Cardiac septum (tissue), 1 donor: ENCODE measurements around the gene CAVIN4. TPM values are rescaled to one million over a fixed set of nuclear protein-coding genes. Genes with fewer than 3 reads are reported as not detected.

Experiments used
- DNase-seq: peaks from one replicate; pipeline ENCODE4 v3.0.0-alpha.2; 2020; ENCODE audit warnings: low spot score
- intact Hi-C: fragments of 100-400 bp; cut with DNase I; formaldehyde crosslinking; loops from one replicate; pipeline ENCODE4 v1.14.0; 2022
- total RNA-seq: library from RNA; stranded (reverse); fragmentation: NEBNext Ultra II Directional; extraction: Animal tissue kit (Norgen Biotek cat#: 25700); gene quantifications from one replicate; pipeline ENCODE4 v1.2.1, GENCODE V29; 2021
- donor health status: DM: no; HTN: no; CAD: no.

Gene CAVIN4
- total RNA-seq, 1 donor from 2014 or later = 102 TPM

DNA sequence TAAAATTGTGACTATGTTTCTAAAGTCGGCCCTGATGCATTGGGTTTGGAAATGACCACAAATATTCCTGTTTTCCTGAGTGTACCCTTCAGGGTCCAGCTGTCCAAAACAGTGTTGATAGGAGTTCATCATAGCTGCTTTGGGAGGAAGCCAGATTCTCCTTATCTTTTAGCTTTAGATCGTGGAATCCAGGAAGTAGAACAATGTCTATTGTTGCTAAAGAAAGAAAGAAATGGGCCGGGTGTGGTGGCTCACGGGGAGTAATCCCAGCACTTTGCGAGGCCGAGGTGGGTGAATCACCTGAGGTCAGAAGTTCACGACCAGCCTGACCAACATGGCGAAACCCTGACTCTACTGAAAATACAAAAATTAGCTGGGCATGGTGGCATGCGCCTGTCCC, 9.5 kb downstream of the CAVIN4 start:
- intact Hi-C loops = no loop called here

DNA sequence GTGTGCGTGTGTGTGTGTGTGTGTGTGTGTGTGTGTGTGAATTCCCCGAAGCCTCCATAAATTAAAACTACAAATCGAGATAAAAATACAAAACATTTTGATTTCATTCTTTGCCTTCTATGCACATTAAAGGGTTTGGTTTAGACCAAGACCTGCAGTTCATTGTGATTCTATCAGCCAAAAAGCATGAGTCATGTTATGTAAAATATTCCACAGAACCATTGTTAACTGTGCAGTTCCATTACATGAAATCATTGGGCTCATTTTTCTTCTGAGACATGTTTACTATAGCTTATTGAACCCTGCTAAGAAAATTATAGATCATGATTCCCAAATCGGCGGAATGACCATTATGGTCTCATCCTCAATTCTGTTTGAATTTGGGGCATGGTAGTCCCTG, 11.7 kb downstream of the CAVIN4 start:
- DNase-seq = no peak
- intact Hi-C loops = no loop called here

More for the DNA sequence above, 9.5 kb downstream of the CAVIN4 start:
- no peak for DNase-seq

DNA sequence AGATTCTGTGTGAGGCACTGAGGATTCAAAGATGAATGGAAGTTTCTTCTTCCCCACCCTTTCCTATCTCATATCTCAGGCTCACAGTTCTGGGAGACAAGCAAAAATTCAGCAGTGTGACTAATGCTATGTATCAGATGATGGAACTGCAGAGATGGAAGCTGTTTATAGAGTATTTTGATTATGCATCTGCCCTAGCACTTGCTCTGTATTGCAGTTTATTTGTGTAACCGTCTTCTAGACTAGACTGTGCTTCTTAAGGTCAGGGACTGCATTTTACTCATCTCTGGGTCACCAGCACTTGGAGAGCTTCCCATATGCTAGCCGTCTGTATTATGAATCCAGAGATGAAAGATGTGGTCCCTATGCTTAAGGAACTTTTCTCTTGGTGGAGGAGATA, 12.6 kb downstream of the CAVIN4 start:
- intact Hi-C loops = loop anchor here (10.0 kb wide), 2 partner anchors 266 to 1426 kb away; no protein-coding TSS in a partner anchor
- no peak for DNase-seq

DNA sequence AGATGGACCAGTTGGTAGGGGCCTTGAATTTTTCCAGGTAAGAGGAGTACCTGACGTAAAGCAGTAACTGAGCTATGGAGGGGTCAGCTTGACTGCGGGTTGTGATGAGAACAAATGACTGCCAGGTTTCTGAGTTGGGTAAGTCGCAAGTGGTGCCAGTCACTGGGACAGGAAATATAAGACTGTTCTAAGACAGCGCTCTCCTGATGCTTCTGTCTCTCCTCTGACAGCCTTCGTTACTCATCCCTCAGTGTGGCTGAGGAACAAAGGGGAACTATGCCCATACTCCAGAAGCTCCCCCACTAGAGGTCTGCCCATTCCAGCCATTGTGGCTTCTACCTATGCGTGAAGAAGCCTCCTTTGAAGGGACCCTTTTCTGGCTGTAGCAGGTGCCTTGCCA, 13.3 kb downstream of the CAVIN4 start:
- DNase-seq = no peak
- intact Hi-C loops = loop anchor here (10.0 kb wide), 2 partner anchors 266 to 1426 kb away; no protein-coding TSS in a partner anchor

DNA sequence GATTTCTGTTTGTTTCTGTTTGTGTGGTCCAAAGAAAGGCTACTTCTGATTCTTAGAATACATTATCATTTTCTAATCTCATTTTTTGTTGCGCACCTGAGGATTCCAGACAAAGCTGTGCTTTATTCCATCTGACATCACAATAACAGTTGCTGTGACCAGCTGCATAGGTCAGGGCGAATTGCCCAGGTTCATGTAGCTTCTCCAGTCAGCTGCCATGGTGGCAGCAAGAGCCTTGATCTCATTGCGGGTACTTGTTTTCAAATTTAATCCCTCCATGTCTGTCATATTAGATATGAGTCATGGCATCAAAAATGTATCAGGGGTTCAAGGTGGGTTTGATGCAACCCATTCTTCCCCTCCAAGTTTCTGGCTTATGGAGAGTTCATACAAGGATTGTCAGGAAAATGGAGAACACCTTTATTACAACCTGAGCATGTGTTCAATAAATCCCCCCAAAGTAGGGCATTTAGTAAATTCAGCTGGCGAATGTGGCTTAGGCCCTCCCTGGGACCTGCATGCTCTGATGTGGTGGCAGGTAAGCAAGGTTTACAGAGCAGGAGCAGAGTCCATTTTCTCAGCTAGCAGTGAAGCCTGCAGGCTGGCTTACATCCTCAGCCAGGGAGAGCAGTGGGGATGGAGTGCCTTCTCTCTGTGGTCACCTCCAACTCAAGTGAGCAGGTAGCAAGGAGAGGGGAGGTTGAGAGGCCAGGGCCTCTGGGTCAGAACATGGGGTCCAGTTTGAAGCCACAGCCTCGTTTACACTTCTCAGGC, 13.9 kb downstream of the CAVIN4 start:
- intact Hi-C loops = loop anchor here (2.0 to 10.0 kb wide), 3 partner anchors 87 to 1427 kb away; no protein-coding TSS in a partner anchor
- no peak for DNase-seq

DNA sequence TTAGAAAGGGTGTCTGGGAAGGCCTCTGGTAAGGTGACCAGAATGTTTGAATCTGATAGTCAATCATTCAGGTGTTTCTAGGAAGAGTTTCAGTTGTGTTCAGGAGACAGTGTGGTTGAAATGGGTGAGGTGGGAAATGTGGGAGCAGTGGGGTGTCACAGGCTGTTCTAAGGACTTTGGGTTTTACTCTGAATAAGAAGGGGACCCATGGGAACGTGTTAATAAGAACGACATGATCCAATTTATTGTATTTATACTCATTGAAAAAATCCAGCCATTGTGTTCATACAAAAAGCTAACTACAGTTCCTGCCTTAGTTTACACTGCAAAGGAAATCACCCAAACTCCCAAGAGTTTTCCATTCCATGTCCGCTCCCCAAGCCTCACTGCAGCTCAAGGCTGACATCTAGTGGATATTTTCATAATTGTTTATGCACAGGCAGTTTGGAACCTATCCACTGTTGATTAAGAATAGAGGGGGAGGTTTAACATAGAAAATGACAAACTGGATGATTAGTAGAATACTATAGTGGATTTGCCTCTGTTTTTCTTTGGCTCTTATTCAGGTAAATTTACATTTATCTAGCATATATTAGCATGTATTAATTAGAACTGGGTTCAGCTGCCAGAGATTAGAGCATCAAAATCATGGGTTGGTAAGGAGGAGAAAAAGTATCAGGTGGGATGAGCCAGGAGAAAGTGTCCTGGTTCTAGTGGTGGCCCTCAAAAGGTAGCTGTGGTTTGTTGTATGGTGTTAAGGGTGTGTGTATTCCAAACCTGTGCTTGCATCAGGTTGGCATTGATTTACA, 17.7 kb downstream of the CAVIN4 start:
- intact Hi-C loops = loop anchor here (5.0 to 10.0 kb wide), 5 partner anchors 148 to 1431 kb away; partner anchors contain the start of genes MSANTD3 and TEX10
- no peak for DNase-seq

DNA sequence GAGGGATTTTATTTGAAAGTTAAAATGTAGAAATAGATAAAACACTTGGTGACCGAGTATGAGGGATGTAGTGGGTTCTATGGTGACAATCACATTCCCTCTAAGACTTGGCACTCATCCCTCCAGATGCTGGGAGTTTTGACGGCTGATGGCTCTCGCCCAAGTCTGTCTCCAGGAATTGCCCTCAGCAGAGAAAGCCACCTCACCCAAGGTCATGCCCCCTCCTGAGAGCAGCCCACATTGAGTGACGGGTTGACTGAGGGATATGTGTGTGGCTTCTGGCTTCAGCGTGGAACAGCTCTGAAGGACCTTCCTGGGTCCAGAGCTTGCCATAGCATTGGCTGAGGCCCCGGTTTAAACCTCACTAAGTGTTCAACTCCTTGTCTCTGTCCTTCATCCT, 19.4 kb downstream of the CAVIN4 start:
- no peak for DNase-seq
- intact Hi-C loops = loop anchor here (5.0 to 10.0 kb wide), 5 partner anchors 150 to 1432 kb away; partner anchors contain the start of genes MSANTD3 and TEX10

DNA sequence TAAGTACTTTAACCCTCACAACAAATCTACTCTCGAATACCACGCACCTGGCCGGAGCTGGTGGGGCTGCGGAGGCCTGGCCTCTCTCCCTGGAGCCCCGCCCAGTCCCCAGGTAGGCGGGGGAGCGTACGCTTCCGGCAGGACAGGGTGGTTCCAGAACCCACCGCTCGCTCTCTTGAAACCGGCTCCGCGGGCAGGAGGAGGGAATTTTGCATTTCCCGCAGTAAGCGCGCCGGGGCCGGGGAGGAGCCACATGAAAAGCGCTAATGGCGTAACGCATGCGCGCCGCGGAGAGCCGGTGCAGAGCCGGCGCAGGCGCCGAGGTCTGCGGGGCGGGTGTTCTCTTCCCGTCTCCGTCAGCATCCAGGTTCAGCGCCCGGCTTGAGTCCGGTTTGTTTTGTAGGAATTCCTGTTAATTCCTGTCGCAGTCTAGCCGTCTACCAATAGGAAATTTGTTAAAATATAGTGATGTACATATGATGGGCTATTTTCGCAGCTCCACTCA, 20.8 kb downstream of the CAVIN4 start:
- intact Hi-C loops = loop anchor here (5.0 to 10.0 kb wide), 5 partner anchors 151 to 1434 kb away; partner anchors contain the start of genes MSANTD3 and TEX10
- DNase-seq = peak; percentile 87

DNA sequence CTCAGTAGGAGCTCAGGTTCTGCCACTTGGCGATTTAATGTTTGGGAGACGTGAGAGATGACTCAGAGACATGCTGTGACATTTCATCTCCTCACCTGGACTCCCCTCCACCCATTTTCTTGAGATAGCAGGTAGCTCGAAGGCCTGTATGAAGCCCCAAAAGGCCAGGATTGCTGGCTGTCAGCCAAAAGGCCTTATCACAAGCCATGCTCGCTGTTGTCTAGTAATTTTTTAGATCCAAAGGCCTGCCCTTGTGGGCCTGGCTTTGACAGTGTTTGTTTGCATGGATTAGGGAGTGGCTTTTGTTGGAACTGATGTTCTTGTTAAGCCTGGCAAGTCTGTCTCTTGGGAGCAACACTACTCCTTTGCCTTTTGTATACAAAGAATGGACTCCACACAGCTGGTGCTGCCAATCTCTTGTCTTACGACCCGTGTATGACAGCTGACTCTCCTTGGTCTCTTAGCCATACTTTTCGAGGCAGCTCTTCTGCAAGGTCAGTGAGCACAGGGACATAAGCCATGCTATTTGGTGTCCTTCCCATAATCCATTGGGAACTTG, 22.7 kb downstream of the CAVIN4 start:
- intact Hi-C loops = loop anchor here (2.0 kb wide), 1 partner anchor 712 kb away; no protein-coding TSS in a partner anchor
- no peak for DNase-seq

DNA sequence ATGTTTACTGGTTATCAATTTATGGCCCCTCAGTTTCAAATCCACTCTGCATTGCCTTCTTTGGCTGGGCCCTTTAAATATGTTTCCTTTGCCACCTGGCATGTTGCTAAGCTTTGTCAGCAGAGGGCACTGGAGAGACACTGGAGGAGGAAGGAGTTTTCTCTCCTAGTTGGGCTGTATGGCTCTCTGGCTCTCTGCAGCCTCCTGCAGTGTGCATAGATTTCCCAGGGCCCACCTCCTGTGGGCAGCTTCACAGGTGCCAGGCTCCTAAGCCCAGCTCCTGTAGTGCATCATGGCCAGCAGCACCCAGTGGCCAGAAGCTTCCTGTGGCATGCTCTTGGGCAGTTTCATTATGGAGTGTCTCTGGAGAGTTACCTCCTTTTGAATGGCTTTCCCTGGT, 23.3 kb downstream of the CAVIN4 start:
- no peak for DNase-seq
- intact Hi-C loops = loop anchor here (2.0 kb wide), 1 partner anchor 712 kb away; no protein-coding TSS in a partner anchor

DNA sequence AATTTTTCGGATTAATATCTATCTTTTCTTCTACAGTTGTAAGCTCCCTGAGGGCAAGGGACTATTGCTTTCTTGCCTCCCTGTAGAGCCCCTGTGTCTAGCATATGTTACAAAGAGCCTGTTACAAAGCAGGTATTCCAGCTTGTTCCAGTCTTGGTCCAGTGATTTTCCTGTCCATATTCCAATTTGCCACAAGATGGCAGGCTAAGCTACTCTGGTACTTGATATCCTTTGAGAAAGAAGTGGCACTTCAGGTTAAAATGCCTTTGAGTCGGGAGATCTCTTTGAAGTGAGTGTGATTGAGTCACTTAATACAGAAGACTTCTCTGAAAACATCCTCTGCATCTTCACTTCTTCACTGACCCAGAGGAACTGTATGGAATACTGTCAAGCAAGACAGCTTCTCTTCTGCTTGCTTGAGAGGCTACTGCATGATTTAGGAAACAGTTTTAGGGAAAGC, 24.5 kb downstream of the CAVIN4 start:
- intact Hi-C loops = no loop called here
- no peak for DNase-seq

DNA sequence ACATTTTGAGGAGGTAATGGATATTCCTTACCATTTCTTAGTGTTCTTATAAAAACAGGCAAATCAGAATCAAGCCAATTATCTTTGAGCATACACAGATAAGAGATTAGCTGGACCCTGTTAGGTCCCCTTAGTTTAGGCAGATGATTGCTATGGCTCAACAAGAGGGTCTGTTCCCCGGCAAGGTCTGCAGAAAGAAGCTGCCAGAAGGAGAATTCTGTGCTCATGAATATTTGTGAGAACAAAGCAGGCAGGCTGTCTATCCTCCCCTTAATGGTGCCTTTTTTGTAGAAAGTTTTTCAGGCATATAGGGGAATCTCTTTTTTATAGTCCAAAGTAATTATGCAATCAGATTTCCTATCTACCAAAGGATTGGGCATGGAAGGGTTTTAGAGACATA, 27.5 kb downstream of the CAVIN4 start:
- no peak for DNase-seq
- intact Hi-C loops = no loop called here

DNA sequence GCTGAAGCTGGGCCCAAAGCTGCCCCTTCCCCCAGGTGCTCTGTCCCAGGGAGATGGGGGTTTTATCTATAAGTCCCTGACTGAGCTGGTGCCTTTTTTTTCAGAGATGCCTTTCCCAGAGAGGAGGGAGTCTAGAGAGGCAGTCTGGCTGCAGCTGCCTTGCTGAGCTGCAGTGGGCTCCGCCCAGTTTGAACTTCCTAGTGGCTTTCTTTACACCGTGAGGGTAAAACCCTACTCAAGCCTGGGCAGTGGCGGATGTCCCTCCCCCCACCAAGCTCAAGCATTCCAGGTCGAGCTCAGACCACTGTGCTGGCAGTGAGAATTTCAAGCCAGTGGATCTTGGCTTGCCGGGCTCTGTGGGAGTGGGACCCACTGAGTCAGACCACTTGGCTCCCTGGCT, 41.3 kb downstream of the CAVIN4 start:
- no peak for DNase-seq
- intact Hi-C loops = no loop called here

DNA sequence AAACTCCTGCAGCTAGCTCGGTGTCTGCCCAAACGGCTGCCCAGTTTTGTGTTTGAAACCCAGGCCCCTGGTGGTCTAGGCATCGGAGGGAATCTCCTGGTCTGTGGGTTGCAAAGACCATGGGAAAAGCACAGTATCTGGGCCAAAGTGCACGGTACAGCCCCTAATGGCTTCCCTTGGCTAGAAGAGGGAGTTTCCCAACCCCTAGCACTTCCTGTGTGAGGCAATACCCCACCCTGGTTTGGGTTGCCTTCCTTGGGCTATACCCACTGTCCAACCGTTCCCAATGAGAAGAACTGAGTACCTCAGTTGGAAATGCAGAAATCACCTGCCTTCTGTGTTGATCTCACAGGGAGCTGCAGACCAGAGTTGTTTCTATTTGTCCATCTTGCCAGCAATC, 41.8 kb downstream of the CAVIN4 start:
- intact Hi-C loops = no loop called here
- no peak for DNase-seq

DNA sequence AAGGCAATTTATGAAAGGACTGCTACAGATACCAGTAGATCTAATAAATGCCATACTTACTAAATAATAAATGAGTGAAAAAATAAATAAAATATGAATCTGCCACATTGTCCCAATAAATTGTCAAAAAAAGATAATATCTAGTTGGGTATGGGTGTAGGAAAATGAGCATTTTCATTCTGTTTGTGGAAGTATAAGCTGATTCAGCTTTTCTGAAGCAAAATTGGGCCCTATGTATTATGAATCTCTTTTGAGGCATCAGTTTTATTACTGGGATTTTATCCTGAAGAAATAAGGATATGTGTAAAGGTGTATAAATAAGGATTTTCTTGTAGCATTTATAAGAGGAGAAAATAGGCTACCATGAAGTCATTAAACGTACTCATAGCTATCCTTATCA, 46.1 kb downstream of the CAVIN4 start:
- intact Hi-C loops = no loop called here
- no peak for DNase-seq

DNA sequence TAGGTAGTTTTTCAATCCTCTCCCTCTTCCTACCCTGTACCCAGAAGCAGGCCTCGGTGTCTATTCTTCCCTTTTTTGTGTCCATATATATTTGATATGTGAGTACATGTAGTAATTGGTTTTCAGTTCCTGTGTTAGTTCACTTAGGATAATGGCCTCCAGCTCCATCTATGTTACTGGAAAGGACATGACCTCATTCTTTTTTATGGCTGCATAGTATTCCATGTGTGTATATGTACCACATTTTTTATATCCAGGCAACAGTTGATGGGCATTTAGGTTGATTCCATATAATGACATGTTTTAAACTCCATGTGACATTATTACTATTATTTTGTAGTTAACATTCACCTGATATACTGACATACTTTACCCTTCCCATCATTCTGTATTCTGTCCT, 49.1 kb downstream of the CAVIN4 start:
- intact Hi-C loops = no loop called here
- DNase-seq = no peak

DNA sequence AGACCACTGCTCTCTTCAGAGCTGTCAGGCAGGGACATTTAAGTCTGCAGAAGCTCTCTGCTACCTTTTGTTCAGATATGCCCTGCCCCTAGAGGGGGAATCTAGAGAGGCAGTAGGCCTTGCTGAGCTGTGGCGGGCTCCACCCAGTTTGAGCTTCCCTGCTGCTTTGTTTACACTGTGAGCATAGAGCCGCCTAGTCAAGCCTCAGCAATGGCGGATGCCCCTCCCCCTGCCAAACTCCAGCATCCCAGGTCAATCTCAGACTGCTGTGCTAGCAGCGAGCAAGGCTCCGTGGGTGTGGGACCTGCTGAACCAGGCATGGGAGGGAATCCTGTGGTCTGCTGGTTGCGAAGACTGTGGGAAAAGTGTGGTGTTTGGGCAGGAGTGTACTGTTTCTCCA, 59.9 kb downstream of the CAVIN4 start:
- intact Hi-C loops = no loop called here
- no peak for DNase-seq
